GOT3 (cell line): Measurements from ENCODE around the gene PCNX2.
"Not testable (repeated sequence)": the region's sequence is repeated elsewhere in the genome, so short reads cannot be mapped to it uniquely, and the experiment has no call there.

Experiments
- DNase-seq: peaks from one replicate; lab custom pipeline; 2025; ENCODE audit warnings: mixed read lengths; lab: John Stamatoyannopoulos, UW

Gene PCNX2

DNA sequence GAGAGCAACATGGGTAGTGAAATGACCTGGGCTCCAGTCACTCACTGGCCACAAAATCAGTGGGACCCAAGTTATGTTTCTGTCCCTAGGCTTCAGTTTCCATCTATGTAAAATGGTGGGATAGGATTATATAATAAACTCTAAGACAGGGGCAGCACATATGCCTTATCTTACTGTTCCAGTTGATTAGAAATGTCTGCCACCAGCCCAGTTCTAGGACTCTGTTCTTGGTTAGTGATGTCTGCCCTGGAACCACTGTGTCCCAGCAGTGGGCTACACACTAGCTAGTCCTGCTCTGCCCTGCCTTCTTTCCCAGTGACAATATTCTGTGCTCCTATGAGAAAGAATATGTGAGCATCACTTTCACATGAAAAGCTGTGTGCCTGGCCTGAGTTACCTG, 138.3 kb downstream of the PCNX2 start:
- no peak for DNase-seq

DNA sequence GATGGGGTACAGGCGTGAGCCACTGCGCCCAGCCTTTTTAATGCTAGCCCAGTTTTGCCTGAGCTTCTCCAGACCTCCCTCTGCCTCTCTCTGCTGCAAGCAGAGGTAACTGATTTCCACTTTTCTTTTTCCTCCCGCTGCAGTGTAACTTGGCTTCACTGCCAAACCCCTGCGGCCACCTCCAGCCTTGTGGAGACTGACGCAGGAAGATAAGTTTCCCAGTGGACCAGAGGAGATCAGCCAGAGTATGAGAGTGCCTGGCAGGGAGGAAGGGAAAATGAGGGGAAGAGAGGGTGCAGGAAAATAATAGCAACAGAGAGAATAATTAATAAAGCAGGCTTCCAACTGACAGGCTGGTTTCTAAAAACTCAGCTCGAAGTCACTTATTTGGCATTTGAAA, 143.7 kb downstream of the PCNX2 start:
- DNase-seq = no peak

DNA sequence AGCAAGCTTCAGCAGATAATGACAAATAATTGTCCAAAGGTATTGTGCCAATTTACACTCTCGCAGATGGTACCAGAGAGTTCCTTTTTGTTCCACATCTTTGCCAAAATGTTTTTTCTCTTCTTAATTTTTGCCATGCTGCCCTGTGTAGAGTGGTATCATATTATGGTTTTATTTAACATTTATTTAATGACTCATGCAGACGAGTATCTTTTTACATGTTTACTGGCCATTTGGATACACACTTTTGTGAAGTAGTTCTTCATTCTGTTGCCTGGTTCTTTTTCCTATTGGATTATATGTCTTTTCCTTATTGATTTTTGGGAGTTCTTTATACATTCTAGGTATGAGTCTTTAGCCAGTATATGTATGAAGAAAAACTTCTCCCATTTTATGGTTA, 151.1 kb downstream of the PCNX2 start:
- no peak for DNase-seq

DNA sequence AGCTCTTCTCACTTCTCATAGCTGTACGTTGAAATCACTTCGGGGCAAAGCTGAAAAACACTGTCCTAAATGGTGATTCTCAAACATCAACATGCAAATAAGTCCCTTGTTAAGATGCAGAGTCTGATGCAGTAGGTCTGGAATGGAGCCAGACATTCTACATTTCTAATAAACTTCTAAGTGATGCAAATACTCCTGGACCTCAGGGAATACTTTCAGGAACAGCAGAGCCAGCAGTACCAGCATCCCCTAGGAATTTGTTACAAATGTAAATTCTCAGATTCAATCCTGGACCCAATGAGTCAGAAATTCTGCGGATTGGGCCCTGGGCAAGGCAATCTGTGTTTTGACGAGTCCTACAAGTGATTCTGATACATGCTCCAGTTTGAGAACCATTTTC, 152.3 kb downstream of the PCNX2 start:
- DNase-seq = no peak

DNA sequence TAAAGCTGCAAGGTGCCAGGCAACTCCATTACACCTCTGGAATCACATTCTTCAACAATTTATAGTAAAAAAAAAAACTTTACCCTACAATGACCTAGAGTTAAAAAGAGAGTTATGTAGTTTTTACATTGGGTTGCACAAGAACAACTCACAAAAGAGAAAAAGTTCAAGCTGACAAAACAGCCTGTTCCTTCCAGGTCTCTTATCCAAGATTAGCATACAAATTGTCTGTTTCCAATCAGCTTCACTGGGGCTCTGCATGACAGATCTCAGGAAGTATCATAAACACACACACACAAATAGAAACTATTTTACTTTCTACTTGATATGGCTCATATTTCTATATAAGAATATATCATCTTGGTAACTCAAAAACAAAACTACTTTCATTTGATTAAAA, 154.6 kb downstream of the PCNX2 start:
- DNase-seq = no peak

DNA sequence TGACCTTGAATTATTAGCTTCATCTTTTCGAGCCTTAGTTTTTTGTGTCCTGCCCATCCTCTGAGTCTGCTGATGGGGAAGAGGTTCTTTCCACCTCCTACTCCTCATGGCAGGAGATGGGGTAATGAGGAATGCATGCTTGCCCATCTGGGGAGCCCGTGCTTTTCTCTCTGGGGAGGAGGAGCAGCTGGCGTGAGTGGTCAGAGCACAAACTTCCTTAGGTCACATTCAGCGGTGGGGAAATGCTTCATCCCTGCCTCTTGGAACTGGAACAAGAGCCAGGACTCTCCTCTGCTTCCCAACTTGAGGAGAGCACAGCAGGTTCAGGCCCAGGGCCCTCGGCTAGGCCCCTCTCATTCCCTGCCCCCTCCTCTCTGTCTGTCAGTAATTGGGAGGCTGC, 155.0 kb downstream of the PCNX2 start:
- no peak for DNase-seq

DNA sequence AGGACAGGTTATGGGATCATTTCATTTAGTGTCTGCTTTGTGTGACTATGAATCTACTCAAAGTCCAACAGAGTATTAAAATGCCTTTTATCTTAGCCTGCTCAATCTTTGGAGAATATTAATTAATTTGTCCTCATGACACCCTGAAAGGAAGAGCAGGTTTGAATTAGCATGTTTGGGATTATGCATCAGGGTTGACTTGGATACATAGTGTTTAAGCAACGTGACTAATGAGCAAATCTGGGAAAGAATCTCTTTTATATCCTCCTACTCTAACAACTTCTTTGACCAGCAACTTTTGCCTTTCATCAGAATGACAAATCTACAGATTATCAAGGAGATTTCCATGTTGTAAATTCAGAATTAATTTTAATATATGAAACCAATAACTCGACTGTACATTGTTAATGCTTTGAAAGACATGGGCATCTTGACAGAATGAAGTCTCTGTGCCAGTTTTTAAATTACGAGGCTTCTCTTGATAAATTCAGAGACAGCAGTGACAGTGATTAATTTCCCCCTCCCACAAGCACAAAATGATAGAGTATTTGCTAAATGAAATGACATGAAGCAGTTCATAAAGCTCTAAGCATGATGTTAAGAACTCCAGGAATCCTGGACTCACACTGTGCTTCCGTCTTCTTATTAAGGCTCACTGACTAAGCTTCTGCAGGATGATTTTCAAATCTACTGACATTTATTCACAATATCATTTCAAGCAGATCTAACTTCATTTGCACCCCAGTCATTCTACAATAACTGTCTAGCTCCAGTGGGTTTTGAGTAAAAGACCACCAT, 156.5 kb downstream of the PCNX2 start:
- DNase-seq = no peak

DNA sequence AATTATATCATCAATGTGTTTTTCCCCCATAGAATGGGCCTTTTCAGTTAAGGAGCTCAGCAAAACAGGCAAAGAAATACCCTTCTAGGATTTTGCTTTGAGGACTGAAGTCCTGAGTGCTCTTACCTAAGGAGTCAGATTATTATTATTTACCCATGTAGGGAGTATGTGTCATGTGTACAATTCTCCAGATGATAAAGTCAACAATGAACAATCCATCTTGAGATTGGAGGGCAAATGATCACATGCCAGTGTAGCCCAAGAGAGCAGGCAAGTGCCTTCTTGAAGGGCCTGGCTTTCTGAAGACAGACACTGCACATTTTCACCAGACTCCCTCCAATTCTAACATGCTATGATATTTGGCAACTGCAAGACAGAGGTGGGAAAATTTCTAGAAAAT, 159.7 kb downstream of the PCNX2 start:
- no peak for DNase-seq

DNA sequence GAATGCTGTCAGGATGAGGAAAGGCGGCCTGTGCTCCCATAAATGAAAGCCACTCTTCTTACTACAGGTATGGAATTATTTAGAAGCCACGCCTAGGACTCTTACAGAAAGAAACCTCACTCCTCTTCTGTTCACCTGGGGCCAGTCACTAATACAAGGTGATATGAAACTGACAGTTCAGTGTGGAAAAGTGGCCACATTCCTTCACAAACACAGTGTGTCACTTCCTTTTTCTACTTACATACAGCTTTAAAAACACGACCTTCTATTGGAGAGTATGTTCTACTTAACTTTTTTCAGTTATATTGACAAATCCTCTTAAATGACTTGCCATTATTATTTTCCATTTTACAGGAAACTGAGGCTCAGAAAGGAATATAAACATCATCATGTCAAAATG, 163.1 kb downstream of the PCNX2 start:
- no peak for DNase-seq

DNA sequence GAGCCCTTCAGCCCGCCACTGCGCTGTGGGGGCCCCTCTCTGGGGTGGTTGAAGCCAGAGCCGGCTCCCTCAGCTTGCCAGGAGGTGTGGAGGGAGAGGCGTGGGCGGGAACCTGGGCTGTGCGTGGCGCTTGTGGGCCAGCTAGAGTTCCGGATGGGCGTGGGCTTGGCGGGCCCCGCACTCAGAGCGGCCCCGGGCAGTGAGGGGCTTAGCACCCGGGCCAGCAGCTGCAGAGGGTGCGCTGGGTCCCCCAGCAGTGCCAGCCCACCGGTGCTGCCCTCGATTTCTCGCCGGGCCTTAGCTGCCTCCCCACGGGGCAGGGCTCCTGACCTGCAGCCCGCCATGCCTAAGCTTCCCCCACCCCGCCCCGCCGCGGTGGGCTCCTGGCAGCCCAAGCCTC, 166.5 kb downstream of the PCNX2 start:
- DNase-seq = not testable (repeated sequence)

DNA sequence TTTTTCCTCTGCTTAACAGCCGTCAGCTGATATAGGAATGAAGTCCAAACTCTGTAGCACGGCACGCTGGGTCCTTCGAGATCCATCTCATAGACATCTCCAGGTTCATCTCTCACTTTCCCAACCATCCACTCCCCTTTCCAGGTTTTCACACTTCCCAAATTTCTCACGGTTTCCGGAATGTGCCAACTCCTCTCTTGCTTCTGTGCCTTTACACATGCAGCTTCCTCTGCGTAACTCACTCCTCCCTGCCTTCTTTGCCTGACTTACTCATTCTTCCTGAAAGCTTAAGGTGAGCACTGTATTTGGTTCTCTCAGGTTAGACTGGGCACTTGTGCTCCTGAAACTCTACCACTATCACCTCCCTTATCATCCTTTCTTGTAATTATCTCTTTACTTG, 168.4 kb downstream of the PCNX2 start:
- DNase-seq = no peak

DNA sequence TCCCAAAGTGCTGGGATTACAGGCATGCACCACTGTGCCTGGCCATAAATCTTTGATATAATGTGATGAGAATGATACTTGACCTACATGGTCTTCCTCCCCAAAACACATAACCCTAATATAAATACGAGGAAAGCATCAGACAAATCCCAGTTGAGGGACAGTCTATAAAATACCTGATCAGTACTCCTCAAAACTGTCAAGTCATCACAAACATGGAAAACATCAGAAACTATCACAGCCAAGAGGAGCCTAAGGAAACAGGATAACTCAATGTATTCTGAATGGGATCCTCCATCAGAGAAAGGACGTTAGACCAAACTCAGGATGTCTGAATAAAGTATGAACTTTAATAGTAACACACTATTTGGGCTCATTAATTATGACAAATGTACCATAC, 172.7 kb downstream of the PCNX2 start:
- no peak for DNase-seq

DNA sequence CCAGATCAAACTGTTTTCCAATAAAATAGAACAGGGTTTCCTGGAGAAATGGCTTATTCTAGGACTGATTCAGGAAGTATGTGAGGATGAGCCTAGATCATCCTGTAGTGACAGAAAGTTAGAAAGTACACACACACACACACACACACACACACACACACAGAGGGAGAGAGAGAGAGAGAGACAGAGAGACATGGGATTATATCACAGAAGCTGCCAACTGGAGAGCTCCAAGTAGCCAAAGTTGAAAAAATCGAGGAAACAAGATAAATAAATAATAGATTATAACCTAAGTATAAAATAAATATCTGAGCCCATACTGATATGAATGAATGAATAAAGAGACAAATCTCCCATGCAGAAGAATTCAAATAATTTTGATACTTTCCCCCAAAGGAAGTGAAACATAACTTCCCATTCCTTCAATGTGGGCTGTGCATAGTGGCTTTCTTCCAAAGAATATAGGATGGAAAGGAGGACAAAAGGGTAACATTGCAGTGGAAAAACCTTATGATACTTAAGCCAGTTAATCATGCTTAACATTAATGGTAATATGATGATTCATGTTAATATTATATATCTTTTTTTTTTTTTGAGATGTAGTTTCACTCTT, 173.5 kb downstream of the PCNX2 start:
- DNase-seq = no peak

DNA sequence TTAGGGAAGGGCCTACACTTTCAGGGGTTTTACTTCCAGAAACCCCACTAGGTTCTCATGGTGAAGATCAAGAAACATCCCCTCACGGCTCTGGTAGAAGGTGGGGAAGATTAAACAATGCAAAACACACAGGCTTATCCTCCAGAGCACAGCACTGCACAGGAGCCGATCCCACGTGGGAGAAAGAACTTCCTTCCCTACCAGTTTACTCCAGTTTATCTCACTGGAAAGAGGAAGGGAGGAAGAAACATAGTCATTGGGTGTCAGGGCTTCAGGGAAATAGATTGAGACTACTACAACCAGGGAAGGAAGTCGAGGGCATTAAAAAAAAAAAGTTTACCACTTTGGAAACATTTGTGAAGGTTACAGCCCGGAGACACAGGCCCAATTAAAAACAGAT, 180.7 kb downstream of the PCNX2 start:
- DNase-seq = no peak

DNA sequence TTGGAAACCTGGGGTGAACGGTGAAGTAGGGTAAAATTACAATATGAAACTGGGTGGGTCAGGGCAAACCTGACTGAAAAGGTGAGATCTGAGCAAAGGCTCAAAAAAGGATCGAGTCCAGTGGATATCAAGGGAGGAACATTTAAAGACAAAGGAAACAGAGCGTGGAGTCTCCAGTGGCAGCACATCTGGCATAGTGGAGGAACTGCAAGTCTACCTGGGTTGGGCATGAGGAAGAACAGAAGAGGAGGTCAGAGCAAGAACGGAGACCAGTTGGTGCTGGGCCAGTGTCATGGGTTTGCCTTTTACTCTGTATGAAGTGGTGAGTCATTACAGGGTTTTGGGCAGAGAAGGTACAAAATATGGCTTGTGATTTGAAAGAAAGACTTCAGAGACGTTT, 181.4 kb downstream of the PCNX2 start:
- no peak for DNase-seq

DNA sequence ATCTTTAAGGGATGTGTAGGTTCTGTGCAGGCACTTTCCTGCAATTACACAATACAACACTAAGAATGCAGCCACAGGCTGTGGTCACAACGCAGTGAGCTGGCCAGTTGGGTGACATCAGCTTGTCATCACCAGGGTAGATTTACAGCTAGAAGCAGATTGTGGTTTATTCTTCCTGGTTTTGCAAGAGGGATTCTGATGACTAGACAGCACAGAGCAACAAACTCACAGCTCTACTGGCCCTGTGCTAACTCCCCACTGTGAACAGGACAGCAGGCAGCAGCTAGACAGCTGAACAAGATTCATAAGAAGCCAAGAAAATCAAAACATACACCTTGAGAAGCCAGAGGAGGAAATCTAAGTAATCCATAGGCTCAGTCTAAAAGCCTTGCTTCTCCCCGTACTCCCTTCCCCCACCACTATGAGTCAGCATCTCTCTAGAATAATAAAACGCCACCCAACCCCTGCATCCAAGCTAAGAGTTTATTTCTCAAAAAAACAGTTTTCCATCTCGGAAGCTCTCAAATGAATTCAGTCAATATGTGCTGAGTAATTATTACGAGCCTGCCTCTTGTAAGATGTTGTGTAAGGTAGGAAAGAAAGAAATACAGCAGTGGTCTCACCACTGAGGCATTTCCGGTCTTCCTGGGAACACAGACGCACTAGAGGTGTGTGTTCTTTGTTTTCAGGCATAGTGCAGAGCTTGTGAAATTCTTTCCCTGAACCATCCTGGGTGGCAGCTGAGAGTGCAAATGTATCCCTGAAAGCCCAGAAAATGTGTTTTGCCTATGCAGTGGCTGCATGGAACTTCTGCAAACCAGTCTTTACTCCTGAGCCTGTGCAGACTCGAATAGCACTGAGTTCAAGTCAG, 182.3 kb downstream of the PCNX2 start:
- peak; percentile 71 for DNase-seq

DNA sequence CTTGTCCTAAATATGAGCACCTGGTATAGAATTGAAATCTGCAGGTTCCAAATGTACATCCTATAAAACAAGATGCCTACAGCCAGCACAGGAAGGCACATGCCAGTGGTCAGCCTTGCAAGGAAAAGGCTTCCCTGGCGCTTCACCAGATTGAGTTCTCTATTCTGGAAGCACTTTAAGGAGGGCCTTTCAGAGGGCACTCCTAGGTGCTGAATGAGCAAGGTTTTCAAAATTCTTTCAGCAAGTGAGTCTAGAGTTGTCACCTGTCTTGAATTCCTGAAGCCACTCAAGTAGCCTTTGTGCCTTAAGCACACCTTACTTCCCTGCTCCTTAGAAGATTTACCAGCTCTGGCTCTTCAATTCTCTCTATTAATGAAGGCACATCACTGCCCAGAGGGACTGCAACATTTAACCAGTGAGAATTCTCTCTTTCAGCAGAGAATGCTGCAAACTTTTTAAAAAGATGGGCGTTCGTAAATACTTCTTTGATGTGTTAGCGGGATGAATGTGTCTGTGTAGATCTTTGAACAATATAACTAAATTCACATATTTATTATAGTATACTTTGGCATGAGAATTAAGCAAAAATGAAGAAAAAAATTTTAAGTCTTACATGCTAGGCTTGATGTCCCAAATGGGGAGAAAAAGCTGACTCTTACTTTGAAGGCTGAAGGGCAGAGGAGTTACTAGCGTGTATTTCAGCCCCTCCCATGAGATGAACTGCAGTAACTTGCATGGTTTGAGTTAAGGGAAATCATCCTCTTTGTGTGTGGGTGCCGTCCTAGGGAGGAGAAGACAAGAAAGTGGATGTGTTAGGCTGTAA, 183.1 kb downstream of the PCNX2 start:
- no peak for DNase-seq

DNA sequence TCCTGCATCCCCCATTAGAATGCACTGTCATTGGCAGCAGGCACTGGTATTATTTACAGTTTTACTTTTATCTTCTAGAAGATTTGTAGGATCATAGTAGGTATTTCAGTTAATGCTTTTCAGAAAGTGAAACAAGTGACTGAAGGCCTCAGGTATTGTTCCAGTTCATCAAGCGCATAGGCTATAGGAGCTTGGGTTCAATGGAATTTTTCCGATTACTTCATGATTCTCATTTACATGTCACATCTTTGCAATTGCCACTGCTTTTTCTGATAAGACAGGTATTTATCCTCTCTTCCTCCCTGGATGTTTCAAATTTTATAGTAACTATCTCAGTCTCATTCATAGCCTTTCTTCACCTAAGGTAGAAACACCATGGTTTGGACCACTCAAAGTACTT, 183.8 kb downstream of the PCNX2 start:
- DNase-seq = no peak

DNA sequence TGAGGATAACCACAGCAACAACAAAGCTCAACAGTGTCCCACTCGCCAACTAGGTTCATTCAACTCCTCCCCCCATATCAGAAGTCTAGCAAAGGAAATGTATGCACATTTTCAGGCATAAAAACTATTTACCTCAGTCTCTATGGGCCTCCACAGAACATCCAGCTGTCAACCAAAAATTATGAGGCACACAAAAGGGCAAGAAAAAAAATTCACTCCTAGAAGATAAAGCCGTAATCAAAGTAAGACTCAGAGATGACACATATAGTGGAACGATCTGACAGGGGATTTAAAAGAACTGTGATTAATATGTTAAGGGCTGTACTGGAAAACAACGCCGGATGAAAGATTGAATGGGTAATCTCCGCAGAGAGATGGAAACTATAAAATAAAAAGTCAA, 186.4 kb downstream of the PCNX2 start:
- DNase-seq = no peak

DNA sequence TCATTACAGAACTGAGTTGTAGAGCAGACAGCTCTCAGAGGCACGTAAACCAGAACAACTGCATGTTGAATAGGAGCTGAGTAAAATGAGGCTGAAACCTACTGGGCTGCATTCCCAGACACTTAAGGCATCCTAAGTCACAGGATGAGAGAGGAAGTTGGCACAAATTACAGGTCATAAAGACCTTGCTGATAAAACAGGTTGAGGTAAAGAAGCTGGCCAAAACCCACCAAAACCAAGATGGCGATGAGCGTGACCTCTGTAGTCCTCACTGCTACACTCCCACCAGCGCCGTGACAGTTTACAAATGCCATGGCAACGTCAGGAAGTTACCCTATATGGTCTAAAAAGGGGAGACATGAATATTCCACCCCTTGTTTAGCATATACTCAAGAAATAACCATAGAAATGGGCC, 187.8 kb downstream of the PCNX2 start:
- not testable (repeated sequence) for DNase-seq

DNA sequence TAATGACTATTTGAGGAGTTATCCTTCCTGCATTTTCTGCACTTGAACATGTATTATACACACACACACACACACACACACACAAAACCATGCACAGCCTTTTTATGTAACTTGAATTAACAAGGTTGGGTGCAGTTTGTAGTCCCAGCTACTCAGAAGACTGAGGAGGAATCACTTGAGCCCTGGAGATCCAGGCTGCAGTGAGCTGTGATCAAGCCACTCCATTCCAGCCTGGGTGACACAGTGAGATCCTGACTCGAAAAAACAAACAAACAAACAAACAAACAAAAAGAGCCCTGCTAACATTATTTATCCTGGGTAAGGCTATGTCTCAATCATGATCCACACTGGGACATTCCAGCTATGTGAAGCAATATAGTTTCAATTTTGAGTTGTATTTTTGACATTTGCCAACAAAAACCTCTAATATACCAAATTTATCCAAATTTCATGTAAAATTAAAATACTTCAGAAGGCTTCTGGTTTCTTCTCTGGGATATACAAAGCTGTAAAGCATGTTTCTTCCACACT, 188.3 kb downstream of the PCNX2 start:
- DNase-seq = no peak

DNA sequence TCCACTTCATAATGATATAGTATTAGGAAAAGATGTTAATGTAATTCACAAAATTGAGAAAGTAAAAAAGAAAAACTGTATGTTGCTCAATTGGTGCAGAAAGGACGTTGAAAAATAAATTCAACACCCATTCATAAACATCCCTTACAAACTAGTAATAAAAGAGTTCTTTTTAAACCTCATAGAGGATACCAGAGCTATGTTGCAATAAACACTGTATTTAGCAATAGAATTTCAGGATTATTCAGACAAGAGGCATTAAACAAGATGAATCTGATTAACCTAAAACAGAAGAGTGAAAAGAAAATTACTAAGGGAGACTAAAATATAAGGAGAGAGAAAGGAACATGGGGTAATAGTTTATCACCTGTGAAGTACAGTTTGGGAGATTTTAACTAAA, 190.3 kb downstream of the PCNX2 start:
- DNase-seq = no peak
